A673 (cell line): ENCODE measurements around the gene FXYD3. TPM values are rescaled to one million over a fixed set of nuclear protein-coding genes. Genes with fewer than 3 reads are reported as not detected.

ENCODE experiments used
- BruUV-seq: library from RNA; stranded (reverse); fragments of 400-500 nt; replicated peaks from 2 replicates; lab custom pipeline; 2021; lab: Mats Ljungman, UMichigan
- CTCF ChIA-PET: fragments of 300-600 bp; sonication (Branson Sonifier 250); formaldehyde crosslinking; loops from one replicate; lab custom pipeline; 2022; ENCODE audit warnings: antibody characterized with exemption; lab: Charles Lee
- POLR2A ChIA-PET: fragments of 300-600 bp; sonication (Branson Sonifier 250); formaldehyde crosslinking; loops from one replicate; lab custom pipeline; 2022; ENCODE audit warnings: antibody characterized with exemption; ENCODE audit not compliant: low non-redundant PET; lab: Charles Lee
- DNase-seq: peaks from one replicate; pipeline ENCODE4 v3.0.0-alpha.2; 2015; ENCODE audit warnings: low spot score
- H3K27ac ChIP-seq: fragments of 200-600 bp; sonication (generic); 2 replicates; pipeline ENCODE4 v1.5.1; 2016; ENCODE audit warnings: mixed run types, low read depth, mild to moderate bottlenecking, mixed read lengths, antibody characterized with exemption, low read length; ENCODE audit not compliant: poor library complexity, severe bottlenecking
- H3K27me3 ChIP-seq: fragments of 200-600 bp; sonication (generic); replicated peaks from 2 replicates; pipeline ENCODE4 v1.6.1; 2017; ENCODE audit warnings: mixed run types, low read depth, mild to moderate bottlenecking, mixed read lengths, antibody characterized with exemption, low read length; ENCODE audit not compliant: insufficient read depth, poor library complexity
- H3K36me3 ChIP-seq: fragments of 200-600 bp; sonication (generic); 2 replicates; pipeline ENCODE4 v1.6.1; 2016; ENCODE audit warnings: mixed run types, mild to moderate bottlenecking, mixed read lengths, antibody characterized with exemption, low read length; ENCODE audit not compliant: insufficient read depth, poor library complexity, severe bottlenecking
- H3K4me1 ChIP-seq: fragments of 200-600 bp; sonication (generic); 2 replicates; pipeline ENCODE4 v1.6.1; 2017; ENCODE audit warnings: mixed run types, mild to moderate bottlenecking, mixed read lengths, antibody characterized with exemption, low read length; ENCODE audit not compliant: insufficient read depth, poor library complexity, severe bottlenecking
- H3K4me3 ChIP-seq: fragments of 200-600 bp; sonication (generic); 2 replicates; pipeline ENCODE4 v1.5.1; 2016; ENCODE audit warnings: low read depth, mixed run types, mild to moderate bottlenecking, mixed read lengths, low read length; ENCODE audit not compliant: poor library complexity, severe bottlenecking
- H3K9me3 ChIP-seq: fragments of 200-600 bp; sonication (generic); 2 replicates; pipeline ENCODE4 v1.6.1; 2016; ENCODE audit warnings: mixed run types, low read depth, mild to moderate bottlenecking, mixed read lengths, antibody characterized with exemption, low read length; ENCODE audit not compliant: poor library complexity, severe bottlenecking
- CTCF ChIP-seq: fragments of 300-800, 200-600 bp; sonication (generic); conservative IDR thresholded peaks from 2 replicates; pipeline ENCODE4 v1.5.1; 2017; ENCODE audit warnings: low read depth, mild to moderate bottlenecking, antibody characterized with exemption, low read length, moderate library complexity, mixed read lengths
- EZH2 ChIP-seq: fragments of 200-600 bp; sonication (generic); IDR thresholded peaks from 2 replicates; pipeline ENCODE4 v1.6.1; 2017; ENCODE audit warnings: borderline replicate concordance, low read depth, mild to moderate bottlenecking, mixed read lengths, antibody characterized with exemption, low read length; ENCODE audit not compliant: poor library complexity, severe bottlenecking
- intact Hi-C: fragments of 100-400 bp; cut with micrococcal nuclease; formaldehyde crosslinking; loops from one replicate; pipeline ENCODE4 v1.10.0; 2022; ENCODE audit not compliant: unreplicated experiment
- total RNA-seq: library from RNA; stranded (reverse); gene quantifications from 2 replicates; pipeline ENCODE4 v1.2.3, GENCODE V29; 2021

Gene FXYD3
- total RNA-seq, 1 experiment from 2014 or later, result not detected

- ChIA-PET POLR2A (interaction anchor here (0.6 kb wide), 1 partner anchor 73 kb away, joined by 7 read pairs; no protein-coding TSS in a partner anchor), CTCF (no interaction called here)
- TF ChIP-seq EZH2 (no peak), CTCF (no peak)
- Histone ChIP-seq H3K36me3 (no peaks in the 10 kb centered on the region), H3K9me3 (peaks cover 4% of the 10 kb centered on the region), H3K27ac (no peak overlapping the region), H3K4me3 (no peak overlapping the region), H3K4me1 (no peaks in the 10 kb centered on the region), H3K27me3 (no peaks in the 10 kb centered on the region)
- DNase-seq, result no peak
- no TSS peak for BruUV-seq
- intact Hi-C loops, result no loop called here
These were observed 46.5 kb upstream of the FXYD3 start for GRCh38 chr19:35068941-35069634.

- TF ChIP-seq CTCF, result no peak
- TF ChIP-seq EZH2, result no peak
- peaks cover 4% of the 10 kb centered on the region for H3K9me3 ChIP-seq
- CTCF ChIA-PET, result interaction anchor here (0.6 kb wide), 2 partner anchors 27 to 391 kb away, joined by 3 to 5 read pairs; no protein-coding TSS in a partner anchor
- no peak overlapping the region for H3K4me3 ChIP-seq
- no TSS peak for BruUV-seq
- no peak for DNase-seq
- no peaks in the 10 kb centered on the region for H3K36me3 ChIP-seq
- no peak overlapping the region for H3K27ac ChIP-seq
- H3K4me1 ChIP-seq, result no peaks in the 10 kb centered on the region
- POLR2A ChIA-PET, result no interaction called here
- intact Hi-C loops, result no loop called here
- no peaks in the 10 kb centered on the region for H3K27me3 ChIP-seq
These were observed 45.9 kb upstream of the FXYD3 start for GRCh38 chr19:35069696-35070095.

GRCh38 chr19:35070471-35070870 is 45.2 kb upstream of the FXYD3 start:
- Histone ChIP-seq H3K4me3 (no peak overlapping the region), H3K4me1 (no peaks in the 10 kb centered on the region), H3K9me3 (peaks cover 4% of the 10 kb centered on the region), H3K27me3 (no peaks in the 10 kb centered on the region), H3K27ac (no peak overlapping the region), H3K36me3 (no peaks in the 10 kb centered on the region)
- DNase-seq, result no peak
- intact Hi-C loops, result no loop called here
- TF ChIP-seq EZH2 (no peak), CTCF (no peak)
- CTCF ChIA-PET, result no interaction called here
- POLR2A ChIA-PET, result no interaction called here
- no TSS peak for BruUV-seq
